MM.1S (cell line): ENCODE data around the gene GCK.

Source experiments
- EZH2 ChIP-seq: fragments of 300-600 bp; sonication (generic); optimal IDR thresholded peaks from 2 replicates; pipeline ENCODE3; 2017; ENCODE audit warnings: low read depth, mild to moderate bottlenecking, antibody characterized with exemption, low read length, mixed read lengths
- TF ChIP-seq, protein P1 (sequence below): fragments of 300-600 bp; sonication (generic); IDR thresholded peaks from 2 replicates; pipeline ENCODE4 v1.5.1; 2016; ENCODE audit warnings: antibody characterized with exemption, low read length, mixed read lengths

DNA sequence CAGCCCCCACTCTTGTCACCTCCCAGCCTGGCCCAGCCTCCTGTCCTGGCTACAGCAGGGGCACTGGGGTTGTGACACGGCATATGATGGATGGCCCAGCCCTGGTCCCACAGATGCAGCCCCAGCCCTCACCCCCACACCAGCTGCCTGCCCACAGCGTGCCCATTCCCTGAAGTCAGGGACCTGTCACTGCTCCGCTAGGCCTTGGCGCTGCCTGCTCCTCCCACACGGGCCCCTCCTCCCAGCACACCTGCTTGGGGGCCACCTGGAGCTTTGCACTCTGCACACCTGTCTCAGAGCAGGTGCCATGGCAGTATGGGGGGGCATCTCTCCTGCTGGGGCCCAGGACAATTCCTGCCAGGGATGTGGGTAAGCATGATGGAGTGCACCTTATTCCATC, 3.5 kb downstream of the GCK start:
- TF ChIP-seq, protein P1, sequence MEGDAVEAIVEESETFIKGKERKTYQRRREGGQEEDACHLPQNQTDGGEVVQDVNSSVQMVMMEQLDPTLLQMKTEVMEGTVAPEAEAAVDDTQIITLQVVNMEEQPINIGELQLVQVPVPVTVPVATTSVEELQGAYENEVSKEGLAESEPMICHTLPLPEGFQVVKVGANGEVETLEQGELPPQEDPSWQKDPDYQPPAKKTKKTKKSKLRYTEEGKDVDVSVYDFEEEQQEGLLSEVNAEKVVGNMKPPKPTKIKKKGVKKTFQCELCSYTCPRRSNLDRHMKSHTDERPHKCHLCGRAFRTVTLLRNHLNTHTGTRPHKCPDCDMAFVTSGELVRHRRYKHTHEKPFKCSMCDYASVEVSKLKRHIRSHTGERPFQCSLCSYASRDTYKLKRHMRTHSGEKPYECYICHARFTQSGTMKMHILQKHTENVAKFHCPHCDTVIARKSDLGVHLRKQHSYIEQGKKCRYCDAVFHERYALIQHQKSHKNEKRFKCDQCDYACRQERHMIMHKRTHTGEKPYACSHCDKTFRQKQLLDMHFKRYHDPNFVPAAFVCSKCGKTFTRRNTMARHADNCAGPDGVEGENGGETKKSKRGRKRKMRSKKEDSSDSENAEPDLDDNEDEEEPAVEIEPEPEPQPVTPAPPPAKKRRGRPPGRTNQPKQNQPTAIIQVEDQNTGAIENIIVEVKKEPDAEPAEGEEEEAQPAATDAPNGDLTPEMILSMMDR: no peak
- no peak for TF ChIP-seq EZH2
